Right hindlimb (tissue), 1 donor: ENCODE measurements around the gene PLXNA3.

Source experiments
- DNase-seq: peaks from one replicate; pipeline ENCODE4 v3.0.0-alpha.2; 2018

PLXNA3 gene

DNA sequence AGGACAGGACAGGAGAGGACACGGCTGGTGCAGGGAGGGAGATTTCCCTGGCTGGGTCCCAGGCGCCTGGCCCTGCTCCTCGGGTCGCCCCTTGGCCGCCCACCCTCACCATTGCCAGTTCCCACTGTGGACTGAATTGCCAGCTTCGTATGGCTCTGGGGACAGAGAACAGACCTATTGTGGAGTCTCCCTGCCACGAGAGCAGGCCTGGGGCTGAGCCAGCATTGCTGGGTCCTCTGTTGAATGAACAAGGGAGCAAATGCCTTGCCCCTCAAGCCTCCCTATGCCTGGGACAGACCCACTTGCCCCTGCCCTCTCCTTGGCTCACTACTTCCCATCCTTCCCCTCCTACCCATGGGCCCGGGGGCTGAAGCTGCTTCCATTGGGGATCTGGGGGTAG lies 4.3 kb downstream of the PLXNA3 start:
- DNase-seq = no peak

DNA sequence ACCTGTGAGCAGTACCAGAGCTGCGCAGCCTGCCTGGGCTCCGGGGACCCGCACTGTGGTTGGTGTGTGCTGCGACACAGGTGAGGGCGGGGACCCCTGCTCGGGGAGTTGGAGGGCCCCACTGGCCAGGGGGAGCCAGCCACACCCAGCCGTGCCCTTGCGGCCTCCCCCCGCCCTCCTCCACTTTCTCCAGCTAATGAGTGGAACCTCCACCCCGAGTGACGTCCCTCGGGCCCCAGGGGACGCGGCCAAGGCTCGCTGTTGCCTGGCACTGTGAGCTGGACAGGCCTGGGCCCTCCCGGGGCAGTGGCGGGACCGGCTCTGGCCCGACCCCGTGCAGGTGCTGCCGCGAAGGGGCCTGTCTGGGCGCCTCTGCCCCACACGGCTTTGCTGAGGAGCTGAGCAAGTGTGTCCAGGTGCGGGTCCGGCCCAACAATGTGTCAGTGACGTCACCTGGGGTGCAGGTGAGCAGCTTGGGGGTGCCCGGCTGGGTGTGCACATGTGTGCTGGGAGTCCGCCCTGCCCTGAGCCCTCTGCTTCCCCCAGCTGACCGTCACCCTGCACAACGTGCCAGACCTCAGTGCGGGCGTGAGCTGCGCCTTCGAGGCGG lies 5.6 kb downstream of the PLXNA3 start:
- no peak for DNase-seq

GRCh38 chrX:154464806-154465365 lies 6.8 kb downstream of the PLXNA3 start:
- DNase-seq = no peak

GRCh38 chrX:154465601-154466000 lies 7.5 kb downstream of the PLXNA3 start:
- no peak for DNase-seq

DNA sequence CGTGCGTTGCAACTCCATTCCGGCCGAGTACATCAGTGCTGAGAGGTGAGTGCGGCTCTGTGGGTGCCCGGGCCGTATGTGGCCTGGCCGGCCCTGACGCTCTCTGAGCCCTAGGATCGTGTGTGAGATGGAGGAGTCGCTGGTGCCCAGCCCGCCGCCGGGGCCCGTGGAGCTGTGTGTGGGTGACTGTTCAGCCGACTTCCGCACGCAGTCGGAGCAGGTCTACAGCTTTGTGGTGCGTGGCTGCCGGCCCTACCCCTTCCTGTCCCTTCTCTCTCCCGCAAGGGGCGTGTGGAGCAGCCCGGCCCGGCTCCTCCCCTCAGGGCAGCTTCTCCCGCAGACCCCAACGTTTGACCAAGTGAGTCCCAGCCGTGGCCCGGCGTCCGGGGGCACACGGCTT lies 8.0 kb downstream of the PLXNA3 start:
- no peak for DNase-seq

- DNase-seq = no peak
Observed at GRCh38 chrX:154466907-154467306, 8.8 kb downstream of the PLXNA3 start.

DNA sequence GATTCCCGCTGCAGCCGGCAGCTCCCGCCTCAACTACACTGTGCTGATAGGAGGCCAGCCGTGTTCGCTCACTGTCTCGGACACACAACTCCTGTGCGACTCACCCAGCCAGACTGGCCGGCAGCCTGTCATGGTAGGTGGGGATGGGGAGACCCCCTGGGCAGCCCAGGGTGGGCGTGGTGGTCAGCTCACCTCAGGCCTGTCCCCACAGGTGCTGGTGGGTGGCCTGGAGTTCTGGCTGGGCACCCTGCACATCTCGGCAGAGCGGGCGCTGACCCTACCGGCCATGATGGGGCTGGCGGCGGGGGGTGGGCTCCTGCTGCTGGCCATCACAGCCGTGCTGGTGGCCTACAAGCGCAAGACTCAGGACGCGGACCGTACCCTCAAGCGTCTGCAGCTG lies 9.5 kb downstream of the PLXNA3 start:
- no peak for DNase-seq

- DNase-seq = no peak
Observed at GRCh38 chrX:154468217-154468616, 10.1 kb downstream of the PLXNA3 start.

DNA sequence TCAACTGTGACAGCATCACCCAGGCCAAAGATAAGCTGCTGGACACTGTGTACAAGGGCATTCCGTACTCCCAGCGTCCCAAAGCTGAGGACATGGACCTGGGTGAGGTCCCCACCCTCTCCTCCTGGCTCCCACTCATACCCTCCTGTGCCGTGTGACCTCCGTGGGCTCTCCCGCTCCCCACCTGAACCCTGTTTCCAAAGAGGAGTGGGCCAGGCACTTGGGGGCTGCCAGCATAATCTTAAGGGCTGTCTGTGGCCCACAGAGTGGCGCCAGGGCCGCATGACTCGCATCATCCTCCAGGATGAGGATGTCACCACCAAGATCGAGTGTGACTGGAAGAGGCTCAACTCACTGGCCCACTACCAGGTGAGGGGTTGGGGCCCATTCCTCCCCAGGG lies 11.0 kb downstream of the PLXNA3 start:
- DNase-seq = no peak

- DNase-seq = no peak
Observed at GRCh38 chrX:154469880-154470279, 11.8 kb downstream of the PLXNA3 start.

DNA sequence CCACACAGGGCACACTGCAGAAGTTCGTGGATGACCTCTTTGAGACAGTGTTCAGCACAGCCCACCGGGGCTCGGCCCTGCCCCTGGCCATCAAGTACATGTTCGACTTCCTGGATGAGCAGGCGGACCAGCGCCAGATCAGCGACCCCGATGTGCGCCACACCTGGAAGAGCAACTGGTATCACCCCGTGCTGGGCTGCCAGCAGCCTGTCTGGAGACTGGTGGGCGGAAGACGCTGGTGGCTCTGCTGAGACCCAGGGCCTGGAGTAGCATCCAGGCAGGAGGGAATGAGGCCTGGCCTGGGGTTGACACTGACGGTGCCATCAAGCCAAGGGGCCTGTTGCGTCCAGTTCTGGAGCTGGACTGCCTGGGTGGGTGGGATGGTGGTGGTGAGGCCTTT lies 12.4 kb downstream of the PLXNA3 start:
- DNase-seq = no peak

- no peak for DNase-seq
Observed at GRCh38 chrX:154470914-154471568, 13.0 kb downstream of the PLXNA3 start.

GRCh38 chrX:154471839-154472684 lies 14.0 kb downstream of the PLXNA3 start:
- no peak for DNase-seq

- no peak for DNase-seq
Observed at GRCh38 chrX:154472685-154473632, 14.9 kb downstream of the PLXNA3 start.

GRCh38 chrX:154473683-154474082 lies 15.6 kb downstream of the PLXNA3 start:
- no peak for DNase-seq

DNA sequence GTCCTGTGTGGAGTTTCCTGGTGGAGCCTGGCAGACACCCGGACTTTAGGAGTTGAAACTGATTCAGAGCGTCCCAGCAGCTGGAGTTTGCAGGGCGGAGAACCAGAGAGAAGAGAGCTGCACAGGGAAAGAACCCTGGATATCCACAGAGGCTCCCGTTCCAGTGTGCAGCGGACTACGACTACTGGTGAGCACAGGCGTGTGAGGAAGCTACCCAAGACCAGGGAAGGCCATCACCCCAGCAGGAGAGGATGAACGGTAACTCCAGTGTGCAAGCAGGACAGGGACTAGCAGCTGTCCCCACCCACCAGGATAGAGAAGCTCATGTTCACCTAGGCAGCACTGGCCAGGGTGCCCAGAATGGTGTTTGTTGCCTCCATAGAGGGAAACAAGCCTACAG lies 18.7 kb downstream of the PLXNA3 start:
- no peak for DNase-seq

DNA sequence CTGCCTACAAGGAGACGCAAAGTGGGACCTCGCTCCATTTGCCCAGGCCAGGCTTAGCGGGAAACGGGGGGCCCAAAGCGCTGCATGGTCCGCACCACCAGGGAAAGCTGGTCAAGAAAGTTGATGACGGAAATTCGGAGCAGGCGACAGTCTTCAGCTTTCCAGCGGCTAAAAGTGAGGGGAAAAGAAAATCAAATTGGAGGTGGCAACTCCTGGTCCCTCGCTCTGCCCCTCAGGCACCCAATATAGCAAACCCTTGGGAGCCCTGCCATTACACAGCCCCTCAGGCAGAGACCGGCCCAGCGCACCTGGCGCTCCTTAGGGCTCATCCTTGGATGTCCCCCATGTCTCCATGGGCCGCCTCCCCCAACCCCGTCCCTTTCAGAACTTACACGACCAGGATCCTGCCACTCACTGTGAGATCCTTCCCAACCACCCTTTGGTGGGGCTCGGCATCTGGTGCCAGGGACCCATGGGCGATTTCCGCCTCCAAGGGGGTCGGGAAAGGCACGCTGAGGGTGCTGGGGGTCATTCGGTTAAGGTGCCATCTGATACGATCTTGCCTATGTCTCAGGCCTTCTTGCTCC lies 19.9 kb downstream of the PLXNA3 start:
- DNase-seq = no peak

GRCh38 chrX:154478728-154479622 lies 20.9 kb downstream of the PLXNA3 start, which contains the start of gene LAGE3:
LAGE3 (minus strand) TSS chrX:154479281; CDS start chrX:154478915, 366 bp downstream.
- peak; percentile 93 for DNase-seq

- no peak for DNase-seq
Observed at GRCh38 chrX:154481195-154481594, 23.1 kb downstream of the PLXNA3 start.

DNA sequence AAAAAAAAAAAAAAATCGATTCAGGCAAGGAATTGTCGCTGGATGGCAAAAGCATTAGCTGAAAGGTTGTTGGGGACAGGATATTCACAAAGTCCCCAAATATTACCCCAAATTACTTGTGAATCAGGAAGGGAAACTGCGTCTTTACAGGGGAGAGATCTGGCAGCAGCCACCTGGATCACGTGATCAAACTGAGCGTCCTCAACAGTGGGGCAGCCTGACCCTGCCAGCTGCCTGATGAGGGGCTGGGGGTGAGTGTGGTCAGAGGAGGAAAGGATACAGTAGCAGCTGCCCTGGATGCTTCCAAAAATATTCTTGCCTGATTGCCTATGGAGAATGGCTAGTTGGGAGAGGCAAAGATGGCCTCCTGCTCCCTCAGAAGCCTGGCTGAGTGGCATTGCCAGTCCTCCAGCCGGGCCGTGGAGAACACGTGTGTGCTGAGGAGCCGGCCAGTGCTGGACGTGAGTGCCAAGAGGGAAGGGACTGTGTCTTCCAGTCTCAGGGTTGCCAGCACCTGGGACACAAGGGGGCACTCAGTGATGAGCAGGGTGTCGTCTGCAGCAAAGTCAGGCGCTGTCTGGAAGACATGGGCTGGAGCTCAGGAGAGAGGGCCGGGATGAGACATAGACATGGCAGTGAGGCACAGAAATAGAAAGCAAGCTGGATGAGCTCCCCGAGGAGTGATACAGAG lies 24.0 kb downstream of the PLXNA3 start:
- no peak for DNase-seq
